Measurements from ENCODE around the gene GMEB2. TPM values are rescaled to one million over a fixed set of nuclear protein-coding genes. Genes with fewer than 3 reads are reported as not detected.
"Not testable (repeated sequence)": the region's sequence is repeated elsewhere in the genome, so short reads cannot be mapped to it uniquely, and the experiment has no call there.

GMEB2 gene
- polyA plus RNA-seq, 1 experiment: 7.4 TPM

- H3K4me3 ChIP-seq (ENCODE audit: low read depth, low read length): no peak overlapping the region
- H3K27me3 ChIP-seq (ENCODE audit: control insufficient read depth, insufficient read depth, low read length): no peaks in the 10 kb centered on the region
- POLR2A ChIA-PET: no interaction called here
- no peak for TF ChIP-seq CTCF (IDR thresholded peaks at IDR 0.05; ENCODE audit: insufficient read depth, low read depth, low read length)
- DNase-seq (ENCODE audit: low read depth): no peak
- CTCF ChIA-PET: no interaction called here
- H3K36me3 ChIP-seq (ENCODE audit: control insufficient read depth, insufficient read depth, low read length): peaks cover 49% of the 10 kb centered on the region
Measured at GRCh38 chr20:63663332-63664066, 36.6 kb upstream of the GMEB2 start.

GRCh38 chr20:63662813-63663189 is 35.9 kb upstream of the GMEB2 start:
- peaks cover 46% of the 10 kb centered on the region for H3K36me3 ChIP-seq (ENCODE audit: control insufficient read depth, insufficient read depth, low read length)
- no peak for DNase-seq (ENCODE audit: low read depth)
- ChIA-PET POLR2A (no interaction called here), CTCF (interaction anchor here (1.6 kb wide), 1 partner anchor 18 kb away, joined by 4 read pairs; no protein-coding TSS in a partner anchor)
- no peaks in the 10 kb centered on the region for H3K27me3 ChIP-seq (ENCODE audit: control insufficient read depth, insufficient read depth, low read length)
- no peak for TF ChIP-seq CTCF (IDR thresholded peaks at IDR 0.05; ENCODE audit: insufficient read depth, low read depth, low read length)
- no peak overlapping the region for H3K4me3 ChIP-seq (ENCODE audit: low read depth, low read length)

- Histone ChIP-seq H3K4me3 (ENCODE audit: low read depth, low read length) (no peak overlapping the region), H3K36me3 (ENCODE audit: control insufficient read depth, insufficient read depth, low read length) (peaks cover 40% of the 10 kb centered on the region), H3K27me3 (ENCODE audit: control insufficient read depth, insufficient read depth, low read length) (no peaks in the 10 kb centered on the region)
- ChIA-PET CTCF (interaction anchor here (0.8 to 1.6 kb wide), 2 partner anchors 16 to 18 kb away, joined by 3 to 4 read pairs; no protein-coding TSS in a partner anchor), POLR2A (no interaction called here)
- DNase-seq (ENCODE audit: low read depth): no peak
- TF ChIP-seq CTCF (IDR thresholded peaks at IDR 0.05; ENCODE audit: insufficient read depth, low read depth, low read length): no peak
Measured at GRCh38 chr20:63661959-63662812, 35.3 kb upstream of the GMEB2 start.

- no peak overlapping the region for H3K4me3 ChIP-seq (ENCODE audit: low read depth, low read length)
- no peak for DNase-seq (ENCODE audit: low read depth)
- peaks cover 36% of the 10 kb centered on the region for H3K36me3 ChIP-seq (ENCODE audit: control insufficient read depth, insufficient read depth, low read length)
- no peaks in the 10 kb centered on the region for H3K27me3 ChIP-seq (ENCODE audit: control insufficient read depth, insufficient read depth, low read length)
- TF ChIP-seq CTCF (IDR thresholded peaks at IDR 0.05; ENCODE audit: insufficient read depth, low read depth, low read length): no peak
- POLR2A ChIA-PET: no interaction called here
- CTCF ChIA-PET: no interaction called here
Measured at GRCh38 chr20:63661108-63661507, 34.2 kb upstream of the GMEB2 start.

- no peaks in the 10 kb centered on the region for H3K27me3 ChIP-seq (ENCODE audit: control insufficient read depth, insufficient read depth, low read length)
- CTCF ChIA-PET: no interaction called here
Measured at GRCh38 chr20:63660622-63661021, 33.7 kb upstream of the GMEB2 start.

GRCh38 chr20:63660174-63660573 is 33.3 kb upstream of the GMEB2 start:
- DNase-seq (ENCODE audit: low read depth); H3K27me3 ChIP-seq (ENCODE audit: control insufficient read depth, insufficient read depth, low read length); CTCF ChIA-PET; H3K4me3 ChIP-seq (ENCODE audit: low read depth, low read length); POLR2A ChIA-PET: not testable (repeated sequence)
- peaks cover 31% of the 10 kb centered on the region for H3K36me3 ChIP-seq (ENCODE audit: control insufficient read depth, insufficient read depth, low read length)

More at GRCh38 chr20:63660622-63661021, 33.7 kb upstream of the GMEB2 start:
- POLR2A ChIA-PET: no interaction called here
- TF ChIP-seq CTCF (IDR thresholded peaks at IDR 0.05; ENCODE audit: insufficient read depth, low read depth, low read length): no peak
- Histone ChIP-seq H3K4me3 (ENCODE audit: low read depth, low read length) (no peak overlapping the region), H3K36me3 (ENCODE audit: control insufficient read depth, insufficient read depth, low read length) (peaks cover 34% of the 10 kb centered on the region)
- DNase-seq (ENCODE audit: low read depth): no peak

Data from BJ (cell line).